HG02973 (cell line): ENCODE data around the gene ZNRD2.

Source experiments
- ATAC-seq: cut with Tn5 transposase; IDR thresholded peaks from one replicate; pipeline ENCODE4 v1.9.1; 2021; ENCODE audit warnings: moderate library complexity; ENCODE audit not compliant: unreplicated experiment

Gene ZNRD2

DNA sequence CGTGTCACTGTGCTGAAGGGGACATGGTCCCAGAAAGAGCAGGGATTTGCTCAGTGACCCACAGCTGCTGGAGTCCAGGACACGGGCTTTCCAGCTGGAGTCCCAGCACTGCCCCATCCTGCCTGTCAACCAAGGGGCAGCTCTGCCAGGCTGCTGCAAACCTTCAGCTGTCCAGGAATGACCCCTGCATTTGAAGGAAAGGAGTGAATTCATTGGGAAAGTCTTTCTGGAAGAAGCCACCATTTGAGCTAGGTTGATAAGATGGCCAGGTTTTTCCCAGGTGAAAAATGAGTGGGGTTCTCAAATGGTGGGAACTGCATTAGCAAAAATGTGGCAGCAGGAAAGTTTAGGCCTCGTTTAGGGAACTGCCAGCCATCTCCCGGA, 16.0 kb downstream of the ZNRD2 start:
- ATAC-seq: no peak

DNA sequence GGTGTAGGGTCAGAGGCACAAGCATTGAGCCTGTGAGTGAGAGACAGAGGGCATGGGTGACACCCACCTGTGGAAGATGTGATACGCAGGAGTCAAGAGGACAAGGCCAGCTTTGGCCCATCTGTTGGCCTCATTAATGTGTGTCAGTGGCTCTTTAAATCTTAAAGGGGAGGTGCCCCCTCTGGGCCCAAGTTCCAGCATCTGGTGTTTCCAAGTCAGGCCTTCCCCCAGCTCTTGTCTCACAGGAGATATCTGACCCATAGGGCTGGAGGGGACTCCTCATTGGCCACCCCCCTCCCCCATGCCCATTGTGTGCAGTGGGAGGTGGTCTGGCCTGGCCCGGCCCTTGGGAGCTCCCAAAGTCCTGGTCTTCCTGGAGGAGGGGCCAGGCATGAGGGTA, 16.4 kb downstream of the ZNRD2 start:
- ATAC-seq: no peak

DNA sequence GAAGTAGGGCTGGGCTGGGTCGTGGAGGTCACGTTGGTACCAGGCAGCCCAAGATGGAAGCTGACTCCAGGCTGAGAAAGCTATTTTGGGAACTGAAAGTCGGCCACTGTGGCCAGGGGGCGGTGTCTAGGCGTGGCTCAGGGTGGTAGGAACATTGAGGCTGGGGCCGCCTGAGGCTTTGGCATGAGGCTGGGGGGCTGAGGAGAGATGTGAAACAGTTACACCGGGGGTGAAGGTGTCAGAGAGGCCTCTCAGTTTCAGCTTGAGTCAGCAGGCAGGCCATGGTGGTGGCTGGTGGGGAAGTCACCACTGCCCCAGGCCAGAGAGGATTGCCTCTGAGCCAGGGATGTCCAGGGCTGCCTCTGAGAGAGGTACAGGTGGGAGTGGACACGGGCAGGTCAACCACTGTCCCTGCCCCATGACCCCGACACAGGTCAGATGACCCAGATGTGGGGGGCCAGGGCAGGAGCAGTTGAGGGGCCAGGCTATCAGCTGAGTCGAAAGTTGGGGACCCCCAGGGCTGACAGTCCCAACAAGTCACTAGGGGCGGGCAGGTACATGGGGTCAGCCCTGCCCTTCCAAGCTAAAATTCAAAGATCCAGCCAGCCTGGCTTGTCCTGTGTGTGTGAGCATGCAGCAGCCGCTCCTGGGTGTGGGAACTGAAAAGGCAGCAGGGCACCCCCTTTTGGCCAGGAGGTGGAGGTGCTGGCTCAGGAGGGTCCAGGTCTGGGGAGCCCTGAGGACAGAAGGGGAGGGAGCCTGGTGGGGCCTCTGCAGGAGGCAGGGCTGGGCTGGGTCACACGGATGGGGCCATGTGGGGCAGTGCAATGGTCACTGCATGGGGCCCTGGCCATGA, 18.1 kb downstream of the ZNRD2 start:
- ATAC-seq: peak; percentile 63

DNA sequence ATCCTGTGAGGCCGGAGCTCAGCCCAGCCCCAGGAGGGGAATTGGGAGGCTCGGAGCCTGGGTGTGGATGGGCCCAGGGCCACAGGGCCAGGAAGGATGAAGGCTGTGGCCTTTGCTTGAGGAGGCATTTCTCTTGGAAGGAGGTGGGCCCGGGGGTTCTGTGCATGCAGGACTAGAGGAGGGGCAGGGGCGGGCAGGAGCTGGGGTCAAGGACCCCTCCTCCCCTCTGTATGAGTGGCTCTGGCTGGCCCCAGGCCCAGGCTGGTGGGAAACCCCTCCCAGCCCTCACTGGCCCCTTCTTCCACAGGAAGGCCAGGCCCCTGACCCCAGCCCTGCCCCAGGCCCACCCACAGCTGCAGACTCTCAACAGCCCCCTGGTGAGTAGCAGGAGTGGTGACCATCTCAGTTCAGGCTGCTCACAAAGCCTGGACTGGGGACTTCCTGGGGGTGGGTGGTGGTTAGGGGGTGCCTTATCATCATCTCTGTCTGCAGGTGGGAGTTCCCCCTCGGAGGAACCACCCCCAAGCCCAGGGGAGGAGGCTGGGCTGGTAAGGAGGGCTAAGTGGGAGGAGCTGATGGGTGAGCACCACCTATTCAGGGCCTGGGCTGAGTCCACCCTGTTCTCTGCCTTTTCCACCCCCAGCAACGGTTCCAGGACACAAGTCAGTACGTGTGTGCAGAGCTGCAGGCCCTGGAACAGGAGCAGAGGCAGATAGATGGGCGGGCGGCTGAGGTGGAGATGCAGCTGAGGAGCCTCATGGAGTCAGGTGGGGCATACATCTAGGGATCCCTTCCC, 19.4 kb downstream of the ZNRD2 start:
- ATAC-seq: no peak

DNA sequence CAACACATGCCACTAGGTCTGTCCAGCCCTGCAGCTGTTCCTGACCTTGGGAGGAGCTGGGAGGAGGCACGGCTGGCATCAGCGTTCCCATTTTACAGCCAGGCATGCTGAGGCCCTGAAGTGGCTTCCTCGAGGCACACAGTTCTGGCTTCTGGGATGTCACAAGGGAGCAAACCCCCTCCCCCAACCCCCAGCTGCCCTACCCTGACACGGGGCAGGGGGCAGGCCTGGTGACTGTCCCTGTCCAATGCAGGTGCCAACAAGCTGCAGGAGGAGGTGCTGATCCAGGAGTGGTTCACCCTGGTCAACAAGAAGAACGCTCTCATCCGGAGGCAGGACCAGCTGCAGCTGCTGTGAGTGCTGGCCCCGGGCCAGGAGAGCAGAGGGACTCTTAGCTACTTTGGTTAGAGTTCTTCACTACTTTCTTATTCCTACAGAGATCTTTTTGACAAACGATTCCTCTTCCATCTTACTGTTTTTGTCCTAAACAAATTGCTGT, 20.0 kb downstream of the ZNRD2 start:
- ATAC-seq: no peak

DNA sequence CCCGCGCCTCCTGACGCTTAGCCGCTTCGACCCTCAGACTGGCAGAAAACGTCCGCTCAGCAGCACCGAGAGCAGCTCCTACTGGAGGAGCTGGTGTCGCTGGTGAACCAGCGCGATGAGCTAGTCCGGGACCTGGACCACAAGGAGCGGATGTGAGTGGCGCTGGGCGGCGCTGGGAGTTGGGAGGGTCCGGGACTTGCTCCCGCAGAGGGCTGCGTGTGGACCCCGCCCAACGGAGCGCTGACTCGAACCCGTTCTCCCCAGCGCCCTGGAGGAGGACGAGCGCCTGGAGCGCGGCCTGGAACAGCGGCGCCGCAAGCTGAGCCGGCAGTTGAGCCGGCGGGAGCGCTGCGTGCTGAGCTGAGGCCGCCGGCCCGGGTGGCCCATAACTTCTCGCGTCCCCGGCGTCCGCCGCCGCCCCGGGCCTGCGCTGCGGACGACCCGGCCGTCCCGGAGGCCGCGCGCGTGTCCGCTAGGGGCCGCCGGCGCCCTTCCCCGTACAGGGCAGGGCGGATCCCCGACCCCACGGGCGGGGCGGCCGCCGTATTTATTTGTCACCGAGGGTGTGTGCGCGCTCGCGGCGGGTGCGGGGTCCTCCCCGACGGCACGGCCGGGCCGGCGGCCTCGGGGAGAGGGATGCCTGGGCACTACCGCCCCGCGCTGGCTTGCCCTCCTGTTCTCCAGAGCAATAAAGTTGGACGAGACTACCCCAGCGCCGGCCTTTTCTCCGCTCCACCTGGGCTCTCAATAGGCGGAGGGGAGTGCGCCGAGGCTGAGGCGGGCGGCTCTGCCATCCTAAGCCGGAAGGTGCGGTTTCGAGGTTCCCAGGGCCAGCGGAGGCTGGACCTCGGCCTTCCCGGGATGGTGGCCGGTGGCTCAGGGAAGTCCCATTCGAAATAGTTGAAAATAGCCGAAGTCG, 21.9 kb downstream of the ZNRD2 start:
- no peak for ATAC-seq

DNA sequence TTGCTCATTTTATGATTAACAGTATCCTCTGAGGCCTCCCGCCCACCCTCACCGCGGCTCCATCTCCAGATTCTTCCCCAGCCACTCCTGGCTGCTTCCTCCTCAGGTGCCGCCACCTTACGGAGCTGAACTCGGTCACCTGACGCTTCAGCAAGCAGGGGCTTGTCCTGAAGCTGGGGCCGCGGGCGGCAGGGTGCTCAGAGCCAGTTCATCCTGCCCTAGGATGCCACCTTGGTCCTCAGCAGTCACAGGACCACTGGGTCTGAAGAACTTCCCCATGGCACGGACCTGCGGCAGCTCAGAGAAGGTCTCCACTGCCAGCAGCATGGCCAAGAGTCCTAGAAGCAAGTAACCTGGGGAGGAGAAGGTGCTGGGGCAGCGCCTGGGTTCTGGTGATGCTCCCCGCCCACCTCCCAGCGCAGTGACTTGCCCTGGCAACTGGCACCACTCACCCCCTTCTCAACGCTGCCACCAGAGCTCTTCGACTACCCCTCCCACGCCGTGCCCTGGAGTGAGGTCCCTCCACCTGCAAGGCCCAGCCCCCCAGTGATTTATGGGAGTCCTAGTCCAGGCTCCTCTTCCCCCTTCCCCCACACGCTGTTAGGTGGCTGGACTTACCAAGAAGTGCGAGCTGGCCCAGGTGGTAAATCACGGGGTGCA, 22.7 kb downstream of the ZNRD2 start:
- no peak for ATAC-seq

DNA sequence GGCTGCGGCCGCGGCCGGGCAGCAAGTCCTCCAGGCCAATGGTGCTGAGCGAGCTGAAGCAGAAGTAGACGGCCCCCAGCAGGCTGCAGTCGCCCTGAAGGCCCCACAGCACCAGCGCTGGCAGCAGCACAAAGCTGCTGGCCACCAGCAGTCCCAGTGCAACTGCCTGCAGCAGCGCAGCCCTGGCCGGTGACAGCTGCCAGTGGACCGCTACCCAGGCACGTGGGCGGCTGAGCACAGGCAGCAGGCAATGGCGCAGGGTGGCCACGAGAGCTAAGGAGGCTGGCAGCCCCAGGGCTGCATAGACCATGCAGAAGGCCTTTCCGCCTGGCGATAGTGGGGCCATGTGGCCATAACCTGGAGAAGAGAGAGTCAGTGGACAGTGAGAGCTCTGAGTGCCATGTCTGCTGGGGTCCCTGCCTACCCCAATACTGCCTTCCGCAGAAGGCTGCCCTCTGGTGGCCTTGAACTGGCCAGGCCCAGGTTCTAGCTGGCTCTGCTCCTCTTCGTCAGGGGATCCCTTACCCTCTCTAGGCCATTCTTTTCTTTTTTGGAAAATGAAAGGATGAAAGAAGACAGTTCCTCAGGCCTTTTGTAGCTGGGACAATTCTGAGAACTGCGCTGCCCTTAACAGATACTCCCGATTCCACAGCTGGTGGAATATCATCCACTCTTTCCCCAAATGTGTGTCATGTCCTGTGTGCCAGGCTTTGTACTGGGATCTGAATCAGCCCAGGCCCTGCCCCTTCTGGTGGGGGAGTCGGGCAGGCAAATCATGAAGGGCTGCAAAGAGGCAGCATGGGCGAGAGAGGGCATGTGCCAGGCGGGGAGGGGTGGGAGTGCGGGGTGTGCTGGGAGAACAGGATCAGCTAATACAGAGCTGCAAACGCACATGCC, 23.5 kb downstream of the ZNRD2 start:
- no peak for ATAC-seq

DNA sequence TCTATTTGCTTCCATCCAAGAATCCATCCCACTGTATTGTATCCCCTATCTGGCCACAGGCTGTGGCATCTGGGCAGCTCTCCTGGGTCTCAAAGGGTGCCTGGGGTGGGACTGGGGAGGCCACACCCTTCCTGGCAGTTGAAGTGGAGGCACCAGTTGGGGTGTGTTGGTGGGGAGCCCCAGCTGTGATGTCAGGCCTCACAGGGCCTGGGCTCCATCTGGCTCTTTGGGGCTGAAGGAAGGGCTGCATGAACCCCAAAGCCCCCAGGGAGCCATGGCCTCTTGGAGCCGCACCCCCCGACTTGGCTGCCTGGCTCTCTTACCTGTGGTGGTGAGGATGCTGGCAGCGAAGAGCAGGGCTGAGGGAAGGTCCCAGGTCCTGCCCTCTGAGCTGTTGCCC, 24.9 kb downstream of the ZNRD2 start:
- ATAC-seq: no peak

DNA sequence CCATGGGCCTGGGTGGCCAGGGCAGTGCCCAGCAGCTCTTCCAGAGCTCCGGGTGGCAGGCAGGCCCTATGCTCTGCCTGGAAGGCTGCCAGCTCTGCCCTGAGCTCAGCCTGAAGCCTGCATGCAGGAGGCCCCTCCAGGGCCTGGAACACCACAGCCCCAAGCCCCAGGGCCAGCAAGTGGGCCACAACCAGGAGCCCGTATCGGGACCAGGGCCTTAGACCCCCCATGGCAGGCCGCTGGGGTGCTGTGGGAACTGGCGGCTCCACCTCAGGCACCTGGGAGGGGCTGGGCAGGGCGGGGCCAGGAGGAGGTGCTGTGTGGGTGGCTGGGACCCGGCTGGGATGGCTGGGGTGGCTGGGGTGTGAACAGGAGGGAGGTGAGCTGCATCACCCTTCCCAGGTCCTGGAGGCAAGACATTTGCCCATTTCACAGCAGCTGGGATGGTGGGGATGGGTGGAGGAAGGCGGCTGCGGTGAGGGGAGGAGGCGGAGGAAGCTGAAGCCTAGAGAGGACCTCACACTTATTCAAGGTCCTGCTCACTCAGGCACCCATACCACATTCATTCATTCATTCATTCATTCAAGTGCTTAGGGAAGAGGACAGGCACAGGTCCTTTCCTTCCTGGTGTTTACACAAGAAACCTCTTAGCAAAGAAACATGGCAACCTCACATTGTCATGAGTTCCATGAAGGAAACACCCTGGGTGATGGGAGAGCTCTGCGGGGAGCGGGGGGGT, 25.4 kb downstream of the ZNRD2 start, which contains the start of gene KCNK7:
Gene KCNK7, minus strand, starts transcription at position 258 of the 739 bp plus-strand sequence. Its CDS starts 28 bp downstream, at position 230.
- ATAC-seq: no peak

DNA sequence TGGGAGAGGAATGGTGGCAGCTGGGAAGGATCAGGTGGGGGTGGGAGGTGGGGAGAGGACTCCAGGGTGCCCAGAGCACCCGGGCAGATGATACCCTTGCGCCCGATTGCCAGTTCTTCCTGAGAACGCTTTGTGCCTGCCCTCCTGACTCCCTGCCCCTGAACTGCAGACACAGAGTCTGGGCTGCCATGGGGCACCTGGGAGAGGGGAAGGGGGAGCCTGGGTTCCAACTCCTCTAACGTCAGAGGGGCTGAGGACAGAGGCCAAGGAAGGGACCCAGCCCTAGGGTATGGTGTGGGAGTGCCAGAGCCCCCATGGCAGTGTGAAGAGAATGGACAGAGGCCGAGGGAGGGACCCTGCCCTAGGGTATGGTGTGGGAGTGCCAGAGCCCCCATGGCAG, 26.2 kb downstream of the ZNRD2 start:
- ATAC-seq: no peak

DNA sequence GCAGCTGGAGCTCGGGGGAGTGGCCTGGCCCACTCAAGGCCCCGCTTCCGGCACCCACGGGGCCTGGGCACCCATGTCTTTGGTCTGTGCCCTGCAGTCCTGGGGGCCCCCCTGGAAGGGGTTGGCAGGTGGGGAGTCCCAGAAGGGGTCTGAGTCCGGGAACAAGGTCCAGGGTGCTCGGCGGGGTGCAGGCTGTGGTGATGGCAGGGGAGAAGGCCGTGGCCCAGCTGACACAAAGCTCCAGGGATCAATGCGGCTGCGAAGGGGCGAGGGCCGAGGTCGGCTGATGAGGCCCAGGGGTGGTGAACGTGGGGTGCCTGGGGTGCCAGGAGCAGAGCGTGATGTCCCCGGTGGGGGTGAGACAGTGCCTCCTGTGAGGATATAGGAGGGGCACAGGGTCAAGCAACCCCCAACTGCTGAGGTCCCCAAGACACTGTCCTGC, 28.0 kb downstream of the ZNRD2 start:
- no peak for ATAC-seq

DNA sequence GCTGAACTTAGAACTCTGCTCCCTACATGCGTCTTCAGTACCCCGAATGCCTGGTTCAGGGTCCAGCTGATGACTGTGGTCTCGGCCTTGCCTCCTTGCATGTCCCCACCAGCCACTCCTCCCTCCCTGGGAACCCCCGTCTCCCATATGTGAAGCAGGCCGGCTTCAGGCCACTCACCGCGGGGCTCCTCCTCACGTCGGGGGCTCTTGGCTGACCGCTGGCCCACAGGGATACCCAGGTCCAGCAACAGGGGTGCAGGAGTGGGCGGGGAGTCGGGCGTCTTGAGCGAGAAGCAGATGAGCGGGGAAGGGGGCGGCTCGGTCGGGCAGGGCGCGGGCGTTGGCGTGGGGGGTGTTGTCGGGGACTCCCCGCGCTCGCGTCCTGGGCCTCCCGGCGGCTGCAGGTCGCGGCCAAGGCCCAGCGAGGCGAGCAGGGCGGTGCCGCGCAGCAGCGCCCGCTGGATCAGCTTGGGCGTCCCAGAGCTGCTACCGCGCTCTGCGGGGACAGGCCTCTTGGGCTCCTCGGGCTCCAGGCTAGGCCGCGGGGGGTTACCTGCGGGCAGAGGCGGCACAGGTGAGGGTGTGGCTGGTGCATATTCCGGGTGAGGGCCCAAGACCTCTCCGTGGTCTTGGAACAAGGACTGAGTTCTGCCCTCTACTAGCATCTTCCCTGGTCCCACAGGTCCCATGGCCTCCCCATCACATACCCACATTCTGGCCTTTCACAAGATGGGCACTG, 29.1 kb downstream of the ZNRD2 start:
- ATAC-seq: no peak

DNA sequence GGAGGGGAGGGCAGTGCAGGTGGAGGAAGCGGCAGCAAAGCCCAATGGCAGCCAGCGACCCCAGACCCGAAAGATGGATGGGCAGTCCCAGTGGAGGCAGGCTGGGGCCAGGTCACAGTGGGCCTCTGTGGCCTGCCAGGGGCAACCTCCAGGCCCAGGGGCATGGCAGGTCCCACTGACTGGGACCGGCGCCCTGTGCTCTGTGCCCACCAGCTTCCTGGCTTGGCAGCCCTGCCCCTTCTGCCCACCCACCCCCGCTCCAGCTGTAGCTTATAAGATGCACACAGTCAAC, 29.6 kb downstream of the ZNRD2 start:
- ATAC-seq: no peak

DNA sequence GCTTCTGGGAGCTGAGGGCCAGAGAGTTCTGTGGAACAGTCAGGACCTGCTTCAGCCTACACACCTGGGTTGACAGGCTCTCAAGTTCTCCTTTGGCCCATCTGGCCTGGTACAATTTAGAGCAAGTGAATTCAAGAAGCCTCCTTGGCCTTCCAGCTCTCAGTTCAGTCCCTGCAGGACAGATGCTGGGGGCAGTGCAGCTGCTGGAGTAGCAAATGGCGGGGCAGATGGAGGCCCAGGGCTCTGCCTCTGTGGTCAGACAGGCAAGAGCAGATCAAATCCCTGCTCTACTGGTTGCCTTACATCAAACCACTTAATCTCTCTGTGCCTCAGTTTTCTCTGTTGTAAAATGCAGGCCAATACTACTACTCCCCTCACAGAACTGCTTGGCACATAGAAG, 34.0 kb downstream of the ZNRD2 start:
- no peak for ATAC-seq

DNA sequence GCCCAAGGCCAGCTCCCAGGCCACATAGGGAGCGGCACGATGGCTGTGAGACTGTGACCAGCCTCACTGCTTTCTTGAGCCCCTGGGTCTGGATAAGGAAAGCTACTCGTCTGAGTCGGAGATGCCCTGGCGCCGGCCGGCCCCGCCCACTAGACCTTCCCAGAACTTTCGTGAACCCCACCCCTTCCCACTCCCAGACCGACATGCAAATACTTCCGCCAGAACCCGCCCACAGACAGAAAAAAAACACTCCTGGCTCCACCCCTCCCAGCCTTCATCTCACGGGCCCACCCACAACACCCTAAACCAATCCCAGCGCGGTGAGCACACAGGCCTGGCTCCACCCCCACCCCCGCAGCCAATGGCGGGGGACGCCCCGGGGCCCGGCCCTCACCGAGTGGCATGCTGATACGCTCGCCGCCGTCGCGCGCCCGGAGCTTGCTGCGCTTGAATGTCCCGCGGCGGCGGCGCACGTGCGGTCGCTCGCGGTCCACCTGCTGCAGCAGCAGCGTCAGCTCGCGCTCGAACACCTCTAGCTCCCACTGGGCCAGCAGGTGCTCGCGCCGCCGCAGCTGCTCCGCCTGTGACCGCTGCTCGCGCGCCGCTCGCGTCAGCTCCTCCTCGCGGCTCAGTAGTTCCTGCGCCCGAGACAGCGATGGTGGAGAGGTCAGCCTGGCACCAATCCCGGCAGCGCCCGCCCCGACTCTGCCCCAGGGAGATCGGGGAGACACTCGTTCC, 36.8 kb downstream of the ZNRD2 start:
- no peak for ATAC-seq

DNA sequence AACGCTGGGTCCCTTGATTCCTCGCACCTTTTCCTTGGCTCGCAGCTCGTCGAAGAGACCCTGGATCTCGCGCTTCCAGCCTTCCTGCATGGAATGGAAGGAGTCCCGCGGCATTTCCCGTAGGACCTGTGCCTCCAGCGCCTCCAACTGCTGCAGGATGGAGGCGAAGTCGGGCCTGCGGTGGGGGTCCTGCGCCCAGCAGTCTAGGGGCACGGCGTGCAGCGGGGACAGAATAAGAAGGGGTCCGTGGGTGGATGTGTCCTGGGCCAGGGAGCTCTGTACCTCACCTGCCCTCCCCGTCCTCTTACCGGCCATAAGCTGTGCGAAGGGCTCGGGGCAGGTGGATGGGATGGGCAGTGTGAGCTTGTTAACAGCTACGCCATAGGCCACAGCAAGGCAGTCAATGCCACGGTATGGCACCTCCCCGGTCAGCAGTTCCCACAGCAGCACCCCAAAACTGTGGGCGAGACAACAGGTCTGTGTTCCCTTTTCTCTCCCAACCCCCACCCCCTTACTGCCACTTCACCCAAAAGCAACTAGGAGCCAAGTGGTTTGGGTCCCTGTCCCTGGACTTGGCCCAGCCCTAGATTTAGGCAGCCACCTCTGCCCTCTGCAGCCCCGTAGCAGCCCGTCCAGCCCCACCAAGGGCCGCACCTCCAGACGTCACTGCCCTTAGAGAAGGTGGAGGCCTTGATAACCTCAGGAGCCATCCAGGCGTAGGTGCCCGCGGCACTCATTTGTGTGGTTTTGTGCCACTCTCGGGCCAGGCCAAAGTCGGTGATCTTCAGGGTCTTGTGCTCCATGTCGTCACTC, 37.5 kb downstream of the ZNRD2 start:
- ATAC-seq: no peak
